Regular cardiac myocyte (primary cell): ENCODE measurements around the gene REPIN1. TPM values are rescaled to one million over a fixed set of nuclear protein-coding genes. Genes with fewer than 3 reads are reported as not detected.

ENCODE experiments used
- total RNA-seq: library from RNA; depleted of rRNA; stranded (reverse); fragments of >200 nt; gene quantifications from 2 replicates; pipeline ENCODE4 v1.2.3, GENCODE V29; 2014

REPIN1 gene
- total RNA-seq: 35.5 and 37.0 TPM in 2 replicates

GRCh38 chr7:150368096-150368883 is at the start of gene REPIN1:
Gene REPIN1 (plus strand): TSS chr7:150368822. CDS start chr7:150369712, 890 bp downstream.

GRCh38 chr7:150322833-150323681 is 45.6 kb upstream of the REPIN1 start, which contains the start of the genes ACTR3C and LRRC61:
Gene ACTR3C (minus strand): TSS chr7:150323545. CDS start chr7:150295296, 28,249 bp downstream.
Gene LRRC61 (plus strand): TSS chr7:150323355. CDS start chr7:150336862, 13,507 bp downstream.

GRCh38 chr7:150341263-150342120 is 27.1 kb upstream of the REPIN1 start, which contains the start of gene RARRES2:
Gene RARRES2 (minus strand): TSS chr7:150341629. CDS start chr7:150340609, 1,020 bp downstream.

GRCh38 chr7:150378853-150379440 is 10.3 kb downstream of the REPIN1 start, which contains the start of gene ZNF775:
Gene ZNF775 (plus strand): TSS chr7:150379330. CDS start chr7:150388471, 9,141 bp downstream.

Other genes starting within 250 kb of the REPIN1 start
- gene LRRC61, start 45.5 kb upstream of the REPIN1 start, total RNA-seq: 0.85 and 0.96 TPM in 2 replicates
- gene ACTR3C, start 45.3 kb upstream of the REPIN1 start, total RNA-seq: 0.19 and 1.7 TPM in 2 replicates
- 1.3 and 25.4 TPM in 2 replicates for gene RARRES2, start 27.2 kb upstream of the REPIN1 start, total RNA-seq
- gene ZNF775, start 10.5 kb downstream of the REPIN1 start, total RNA-seq: 3.5 and 3.7 TPM in 2 replicates
- 0.19 and 0.28 TPM in 2 replicates for gene GIMAP8, start 81.8 kb downstream of the REPIN1 start, total RNA-seq
- under 0.01 and 0.19 TPM in 2 replicates for gene GIMAP7, start 146.1 kb downstream of the REPIN1 start, total RNA-seq
- gene GIMAP4, start 198.6 kb downstream of the REPIN1 start, total RNA-seq: 0.56 and 0.58 TPM in 2 replicates